SH-SY5Y (cell line): ENCODE measurements around the gene GRPEL1.

Source experiments
- GATA2 ChIP-seq: IDR thresholded peaks from 2 replicates; pipeline ENCODE4 v1.6.1; 2011; ENCODE audit warnings: mild to moderate bottlenecking, low read depth, low read length
- GATA3 ChIP-seq: IDR thresholded peaks from 2 replicates; pipeline ENCODE4 v1.6.1; 2011; ENCODE audit warnings: low read depth, mild to moderate bottlenecking, low read length, moderate library complexity

DNA sequence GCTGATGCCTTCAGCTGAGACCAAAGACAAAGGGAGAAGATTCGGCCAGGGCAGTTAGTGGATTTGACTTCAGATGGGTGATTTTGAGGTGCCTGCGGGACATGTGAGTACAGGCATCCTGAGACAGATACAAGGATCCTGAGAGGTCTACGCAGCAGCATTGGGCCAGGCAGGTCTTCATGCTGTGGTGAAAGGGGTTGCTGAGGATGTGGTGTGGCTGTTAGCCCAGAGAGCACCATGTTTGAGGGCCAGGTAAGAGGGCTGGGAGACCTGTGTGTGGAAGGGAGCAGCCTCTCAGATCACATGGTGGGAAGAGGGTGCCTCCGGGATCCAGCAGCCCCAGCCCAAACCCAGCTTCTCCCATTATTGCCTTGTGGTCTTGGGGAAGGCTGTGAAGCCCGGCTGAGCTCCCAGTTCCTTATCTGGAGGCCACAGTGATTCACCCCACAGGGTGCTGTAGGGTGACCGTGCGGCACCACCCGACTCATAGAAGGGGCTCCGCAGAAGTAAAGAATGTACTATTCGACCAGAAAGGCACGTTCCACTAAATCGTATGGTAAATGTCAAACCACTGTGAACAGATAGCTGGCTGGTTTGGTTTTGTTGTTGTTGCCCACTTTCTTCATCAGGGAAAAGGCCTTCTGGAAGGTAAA lies 52.4 kb downstream of the GRPEL1 start:
- TF ChIP-seq GATA2 (no peak), GATA3 (no peak)
